Measurements from ENCODE around the gene SLC6A13. TPM values are rescaled to one million over a fixed set of nuclear protein-coding genes. Genes with fewer than 3 reads are reported as not detected.

SLC6A13 gene
- polyA plus RNA-seq, 2 of the 4 experiments (the other 2 are of a cell fraction) = 0.43 to 0.49 TPM

GRCh38 chr12:209851-210250 lies 52.8 kb downstream of the SLC6A13 start (continued):
- TF ChIP-seq EHF (CRISPR knock-in tag; IDR thresholded peaks at IDR 0.05) (no peak), JUNB (IDR thresholded peaks at IDR 0.05) (no peak), HOXA7 (CRISPR knock-in tag; IDR thresholded peaks at IDR 0.05) (no peak), ZC3H11A (IDR thresholded peaks at IDR 0.05) (no peak), HOXB5 (CRISPR knock-in tag; IDR thresholded peaks at IDR 0.05) (no peak), RFX5 (IDR thresholded peaks at IDR 0.05) (no peak), ZNF302 (CRISPR knock-in tag; IDR thresholded peaks at IDR 0.05) (no peak), HOXB13 (CRISPR knock-in tag; IDR thresholded peaks at IDR 0.05; ENCODE audit: low read depth) (no peak), TFCP2L1 (CRISPR knock-in tag; IDR thresholded peaks at IDR 0.05) (no peak), NPAS2 (CRISPR knock-in tag; IDR thresholded peaks at IDR 0.05; ENCODE audit: borderline replicate concordance) (no peak), MYC (IDR thresholded peaks at IDR 0.05; ENCODE audit: borderline replicate concordance, low read length) (no peak)

DNA sequence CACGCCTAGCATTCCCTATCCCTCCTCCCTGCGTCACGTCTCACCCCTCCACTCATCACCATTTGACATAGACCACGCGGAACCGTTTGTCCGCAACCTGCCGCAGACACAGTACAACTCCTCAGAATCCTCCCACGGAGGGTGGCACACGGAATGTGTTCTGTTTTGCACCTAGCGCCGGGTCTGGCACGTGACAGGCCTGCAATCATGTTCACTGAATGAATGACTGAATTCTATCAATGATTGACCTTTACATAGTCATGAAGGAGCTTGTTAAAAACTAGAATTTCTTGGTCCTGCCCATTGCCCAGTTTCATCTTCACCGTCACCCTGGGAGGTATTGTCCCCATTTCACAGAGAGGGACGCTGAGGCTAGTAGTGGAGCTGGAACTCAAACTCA lies 53.4 kb downstream of the SLC6A13 start:
- Histone ChIP-seq H3K4me2 (no peak overlapping the region), H3K4me3 (no peak overlapping the region), H3K9me3 (no peaks in the 10 kb centered on the region), H3K27ac (no peak overlapping the region), H3K4me1 (peaks cover 16% of the 10 kb centered on the region)
- ATAC-seq (no peak), FAIRE-seq (no peak), DNase-seq (ENCODE audit: low read depth in 1 of 2, low spot score in 1 of 2) (no peak)
- ChIA-PET POLR2A (no interaction called here), CTCF (no interaction called here)
- TF ChIP-seq HOXA7 (CRISPR knock-in tag; IDR thresholded peaks at IDR 0.05) (no peak), POLR2A (IDR thresholded peaks at IDR 0.05; ENCODE audit: low read length) (no peak), EHMT2 (IDR thresholded peaks at IDR 0.05; ENCODE audit: low read depth) (no peak), HDAC2 (IDR thresholded peaks at IDR 0.05) (no peak), RNF2 (IDR thresholded peaks at IDR 0.05; ENCODE audit: borderline replicate concordance, low read depth) (no peak), EP300 (IDR thresholded peaks at IDR 0.05) (no peak), TP53 (CRISPR knock-in tag; IDR thresholded peaks at IDR 0.05) (no peak), ZSCAN20 (CRISPR knock-in tag; IDR thresholded peaks at IDR 0.05) (no peak), FOXS1 (CRISPR knock-in tag; IDR thresholded peaks at IDR 0.05) (no peak), MAX (IDR thresholded peaks at IDR 0.05) (no peak), ZNF302 (CRISPR knock-in tag; IDR thresholded peaks at IDR 0.05) (no peak), SMC3 (IDR thresholded peaks at IDR 0.05) (no peak)
- 80% methylated on average over 15 of the region's 15 CpGs for WGBS (ENCODE audit: missing lambda C conversion rate)

GRCh38 chr12:208813-209212 lies 53.8 kb downstream of the SLC6A13 start:
- 61% methylated on average over 4 of the region's 4 CpGs for WGBS (ENCODE audit: missing lambda C conversion rate)
- Histone ChIP-seq H3K4me3 (no peak overlapping the region), H3K27ac (no peak overlapping the region), H3K4me2 (no peak overlapping the region), H3K4me1 (peaks cover 15% of the 10 kb centered on the region; the same call in 2 of the 3 replicates), H3K9me3 (no peaks in the 10 kb centered on the region)
- ChIA-PET CTCF (no interaction called here), POLR2A (no interaction called here)
- no peak for FAIRE-seq
- no peak for DNase-seq (ENCODE audit: low read depth in 1 of 2, low spot score in 1 of 2)
- TF ChIP-seq ZFP36 (IDR thresholded peaks at IDR 0.05; ENCODE audit: borderline replicate concordance, partially characterized antibody) (no peak), NPAS2 (CRISPR knock-in tag; IDR thresholded peaks at IDR 0.05; ENCODE audit: borderline replicate concordance) (no peak), ATOH8 (CRISPR knock-in tag; IDR thresholded peaks at IDR 0.05; ENCODE audit: low read depth) (no peak), HEYL (CRISPR knock-in tag; IDR thresholded peaks at IDR 0.05) (no peak), CEBPB (IDR thresholded peaks at IDR 0.05) (no peak), EHMT2 (IDR thresholded peaks at IDR 0.05; ENCODE audit: low read depth) (no peak), RFX5 (IDR thresholded peaks at IDR 0.05) (no peak)
- TF ChIP-seq, protein P1, sequence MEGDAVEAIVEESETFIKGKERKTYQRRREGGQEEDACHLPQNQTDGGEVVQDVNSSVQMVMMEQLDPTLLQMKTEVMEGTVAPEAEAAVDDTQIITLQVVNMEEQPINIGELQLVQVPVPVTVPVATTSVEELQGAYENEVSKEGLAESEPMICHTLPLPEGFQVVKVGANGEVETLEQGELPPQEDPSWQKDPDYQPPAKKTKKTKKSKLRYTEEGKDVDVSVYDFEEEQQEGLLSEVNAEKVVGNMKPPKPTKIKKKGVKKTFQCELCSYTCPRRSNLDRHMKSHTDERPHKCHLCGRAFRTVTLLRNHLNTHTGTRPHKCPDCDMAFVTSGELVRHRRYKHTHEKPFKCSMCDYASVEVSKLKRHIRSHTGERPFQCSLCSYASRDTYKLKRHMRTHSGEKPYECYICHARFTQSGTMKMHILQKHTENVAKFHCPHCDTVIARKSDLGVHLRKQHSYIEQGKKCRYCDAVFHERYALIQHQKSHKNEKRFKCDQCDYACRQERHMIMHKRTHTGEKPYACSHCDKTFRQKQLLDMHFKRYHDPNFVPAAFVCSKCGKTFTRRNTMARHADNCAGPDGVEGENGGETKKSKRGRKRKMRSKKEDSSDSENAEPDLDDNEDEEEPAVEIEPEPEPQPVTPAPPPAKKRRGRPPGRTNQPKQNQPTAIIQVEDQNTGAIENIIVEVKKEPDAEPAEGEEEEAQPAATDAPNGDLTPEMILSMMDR (IDR thresholded peaks at IDR 0.05) = no peak
- TF ChIP-seq, protein P2, sequence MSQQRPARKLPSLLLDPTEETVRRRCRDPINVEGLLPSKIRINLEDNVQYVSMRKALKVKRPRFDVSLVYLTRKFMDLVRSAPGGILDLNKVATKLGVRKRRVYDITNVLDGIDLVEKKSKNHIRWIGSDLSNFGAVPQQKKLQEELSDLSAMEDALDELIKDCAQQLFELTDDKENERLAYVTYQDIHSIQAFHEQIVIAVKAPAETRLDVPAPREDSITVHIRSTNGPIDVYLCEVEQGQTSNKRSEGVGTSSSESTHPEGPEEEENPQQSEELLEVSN (IDR thresholded peaks at IDR 0.05; ENCODE audit: borderline replicate concordance, low read depth) = no peak
- ATAC-seq = no peak
